ENCODE measurements around the gene NPRL2.
A peak's percentile ranks its signal among the peaks of the same experiment; 100 is the strongest.

Gene NPRL2

DNA sequence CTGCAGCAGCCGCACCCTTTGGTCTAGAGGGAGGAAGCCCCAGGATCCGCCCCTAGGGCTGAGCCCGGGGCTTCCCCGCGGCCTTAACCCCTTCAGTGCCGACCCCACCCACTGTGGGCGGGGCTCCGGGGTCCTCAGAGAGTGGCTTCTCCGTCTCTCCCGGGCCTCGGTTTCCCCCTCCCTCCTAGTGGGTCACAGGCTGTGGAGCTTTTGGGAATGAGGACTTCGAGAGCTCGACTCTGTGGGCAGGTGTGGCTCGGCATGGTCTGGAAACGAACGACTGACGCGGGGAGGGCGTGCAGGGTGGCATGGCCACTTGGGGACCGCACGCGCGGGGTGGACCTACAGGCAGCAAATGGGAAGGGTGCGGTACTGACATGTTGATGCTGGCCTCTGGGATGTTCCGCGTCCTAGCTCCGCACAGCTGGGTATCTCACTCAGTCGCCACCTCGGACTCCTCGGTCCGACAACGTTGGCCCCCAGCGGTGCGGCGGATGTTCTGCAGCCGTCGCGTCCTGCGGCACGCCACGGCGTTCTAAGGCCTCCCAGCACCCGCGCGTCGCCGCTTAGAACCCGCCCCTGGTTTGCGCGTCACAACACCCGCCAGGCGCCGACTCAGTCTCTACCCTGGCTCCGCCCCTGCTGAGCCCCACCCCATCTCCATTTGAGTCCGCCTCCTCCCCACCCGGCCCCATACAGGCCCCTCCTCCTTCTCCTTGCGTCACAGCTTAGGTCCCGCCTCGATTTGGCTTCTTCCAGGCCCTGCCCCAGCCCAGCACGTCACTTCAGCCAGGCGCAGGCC lies 51.5 kb downstream of the NPRL2 start, which contains the start of the genes HYAL3 and NAA80:
Gene HYAL3, minus strand, starts transcription at position 570 of the 802 bp plus-strand sequence. CDS start 3,803 bp downstream, outside the sequence.
Gene NAA80, minus strand, starts transcription at position 570 of the 802 bp plus-strand sequence. CDS start 1,942 bp downstream, outside the sequence.
- TF ChIP-seq CREB1 (IDR thresholded peaks at IDR 0.05; ENCODE audit: low read depth) (0 out of 2 replicates have a peak, but pooled peaks have one; percentile 11), USF1 (IDR thresholded peaks at IDR 0.05) (no peak), MAX (IDR thresholded peaks at IDR 0.05) (peak; percentile 80), TEAD4 (IDR thresholded peaks at IDR 0.05) (peak; percentile 31; the same call in 1 of the 2 replicates), YY1 (IDR thresholded peaks at IDR 0.05; ENCODE audit: low read depth) (0 out of 2 replicates have a peak, but pooled peaks have one; percentile 49), EP300 (IDR thresholded peaks at IDR 0.05; ENCODE audit: borderline replicate concordance) (peak; percentile 35; the same call in 1 of the 2 replicates)

- TF ChIP-seq USF1 (IDR thresholded peaks at IDR 0.05) = no peak
- no peak for TF ChIP-seq ZBTB7A (IDR thresholded peaks at IDR 0.05; ENCODE audit: low read depth)
- TF ChIP-seq NFIC (IDR thresholded peaks at IDR 0.05) = no peak
- TF ChIP-seq CEBPB (IDR thresholded peaks at IDR 0.05) = no peak
- TF ChIP-seq TCF12 (IDR thresholded peaks at IDR 0.05; ENCODE audit: low read depth) = no peak
- TF ChIP-seq EGR1 (IDR thresholded peaks at IDR 0.05) = no peak
- no peak for TF ChIP-seq EP300 (IDR thresholded peaks at IDR 0.05; ENCODE audit: borderline replicate concordance)
- TF ChIP-seq YY1 (IDR thresholded peaks at IDR 0.05; ENCODE audit: low read depth) = no peak
- TF ChIP-seq TEAD4 (IDR thresholded peaks at IDR 0.05) = no peak
- TF ChIP-seq CREB1 (IDR thresholded peaks at IDR 0.05; ENCODE audit: low read depth) = no peak
- no peak for TF ChIP-seq MAX (IDR thresholded peaks at IDR 0.05)
- TF ChIP-seq TAF1 (IDR thresholded peaks at IDR 0.05; ENCODE audit: low read depth) = no peak
- no peak for TF ChIP-seq REST (IDR thresholded peaks at IDR 0.05; ENCODE audit: low read depth)
Observed at GRCh38 chr3:50297896-50298725, 52.5 kb downstream of the NPRL2 start.

DNA sequence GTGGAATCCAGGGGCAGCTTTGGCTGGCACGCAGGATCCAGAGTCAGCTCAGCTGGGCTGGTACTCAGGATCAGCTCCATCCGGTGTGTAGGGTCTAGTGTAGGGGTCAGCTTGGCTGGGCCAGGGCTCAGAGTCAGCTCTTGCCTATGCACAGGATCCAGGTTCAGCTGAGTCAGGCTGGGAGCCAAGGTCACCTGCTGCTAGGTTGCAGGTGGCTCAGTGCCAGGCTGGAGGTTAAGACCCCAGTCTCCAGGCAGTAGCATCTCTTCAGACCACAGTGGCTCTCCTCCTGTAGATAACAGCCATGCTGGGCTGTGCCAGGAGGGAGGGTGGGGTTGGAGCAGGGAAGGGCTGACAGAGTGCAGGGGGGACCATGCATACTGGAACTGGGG lies 53.2 kb downstream of the NPRL2 start:
- TF ChIP-seq TEAD4 (IDR thresholded peaks at IDR 0.05) (no peak), MAX (IDR thresholded peaks at IDR 0.05) (no peak), EGR1 (IDR thresholded peaks at IDR 0.05) (no peak), FOXM1 (IDR thresholded peaks at IDR 0.05; ENCODE audit: borderline replicate concordance, low read depth) (no peak), ZBTB7A (IDR thresholded peaks at IDR 0.05; ENCODE audit: low read depth) (no peak), REST (IDR thresholded peaks at IDR 0.05; ENCODE audit: low read depth) (no peak), CEBPB (IDR thresholded peaks at IDR 0.05) (no peak)

Data from Ishikawa (cell line).